Vagina (tissue), 2 donors: ENCODE data around the gene GNAZ. TPM values are rescaled to one million over a fixed set of nuclear protein-coding genes. Genes with fewer than 3 reads are reported as not detected.

Experiments
- DNase-seq, 2 donors: peaks; one replicate each; pipeline ENCODE4 v3.0.0-alpha.2; 2017; ENCODE audit errors: extremely low spot score in 2 of 2
- H3K27ac ChIP-seq: fragments of 200-600 bp; sonication (generic); one replicate; pipeline ENCODE4 v1.5.1; 2019
- H3K27me3 ChIP-seq: fragments of 200-600 bp; sonication (generic); one replicate; pipeline ENCODE4 v1.5.1; 2019
- H3K36me3 ChIP-seq, 2 donors: fragments of 200-600 bp; sonication (generic); one replicate each; pipeline ENCODE4 v1.5.1; 2017 to 2019
- H3K4me1 ChIP-seq: fragments of 200-600 bp; sonication (generic); one replicate; pipeline ENCODE4 v1.5.1; 2019
- H3K4me3 ChIP-seq, 2 donors: fragments of 200-600 bp; sonication (generic); 1 replicate in 1 of 2; 2 replicates in 1 of 2; pipeline ENCODE4 v1.5.1; 2016 to 2019
- H3K9me3 ChIP-seq: fragments of 200-600 bp; sonication (generic); one replicate; pipeline ENCODE4 v1.5.1; 2019
- CTCF ChIP-seq, 3 experiments: fragments of 450-650 bp in 2 of 3; fragments of 200-600 bp in 1 of 3; sonication (generic) in 1 of 3; IDR thresholded peaks; one replicate each; pipeline ENCODE4 v1.5.1; 2017 to 2019; ENCODE audit warnings: antibody characterized with exemption in 3 of 3, mild to moderate bottlenecking in 2 of 3, moderate library complexity in 2 of 3
- POLR2A ChIP-seq, 2 donors: fragments of 450-650 bp; IDR thresholded peaks; one replicate each; pipeline ENCODE4 v1.6.1; 2017; ENCODE audit warnings: antibody characterized with exemption in 2 of 2, mild to moderate bottlenecking in 2 of 2, moderate library complexity in 2 of 2
- POLR2AphosphoS5 ChIP-seq, 2 donors: sonication (generic); formaldehyde crosslinking; IDR thresholded peaks; one replicate each; pipeline ENCODE4 v1.9.0; 2017; ENCODE audit warnings: antibody characterized with exemption in 2 of 2, mild to moderate bottlenecking in 2 of 2, low read depth in 1 of 2; ENCODE audit not compliant: insufficient read depth in 1 of 2
- intact Hi-C: fragments of 100-400 bp; cut with DNase I; formaldehyde crosslinking; loops from one replicate; pipeline ENCODE4 v1.15.1; 2023
- total RNA-seq: library from RNA; depleted of rRNA; stranded (reverse); fragments of >200 nt; gene quantifications from one replicate; pipeline ENCODE4 v1.2.3, GENCODE V29; 2016

Gene GNAZ
- total RNA-seq, 1 donor from 2014 or later: 11.3 TPM

- DNase-seq: no peak
- Histone ChIP-seq H3K4me1 (peaks cover 6% of the 10 kb centered on the region), H3K27ac (no peak overlapping the region), H3K27me3 (no peaks in the 10 kb centered on the region), H3K4me3 (no peak overlapping the region), H3K36me3 (no peaks in the 10 kb centered on the region), H3K9me3 (no peaks in the 10 kb centered on the region)
- intact Hi-C loops: no loop called here
- no peak for TF ChIP-seq POLR2AphosphoS5 (IDR thresholded peaks at IDR 0.05; ENCODE audit: insufficient read depth in 1 of 2, low read depth in 1 of 2)
- no peak for TF ChIP-seq POLR2A (IDR thresholded peaks at IDR 0.05)
- no peak for TF ChIP-seq CTCF (IDR thresholded peaks at IDR 0.05)
Observed at GRCh38 chr22:23093051-23093788, 22.9 kb downstream of the GNAZ start.

- H3K9me3 ChIP-seq: no peaks in the 10 kb centered on the region
- no peaks in the 10 kb centered on the region for H3K27me3 ChIP-seq
- peaks cover 16% of the 10 kb centered on the region for H3K4me1 ChIP-seq
- TF ChIP-seq POLR2AphosphoS5 (IDR thresholded peaks at IDR 0.05; ENCODE audit: insufficient read depth in 1 of 2, low read depth in 1 of 2) (no peak), POLR2A (IDR thresholded peaks at IDR 0.05) (no peak), CTCF (IDR thresholded peaks at IDR 0.05) (no peak)
- no peaks in the 10 kb centered on the region for H3K36me3 ChIP-seq
- intact Hi-C loops: no loop called here
- H3K4me3 ChIP-seq: no peak overlapping the region
- no peak overlapping the region for H3K27ac ChIP-seq
- no peak for DNase-seq
Observed at GRCh38 chr22:23094260-23094659, 23.9 kb downstream of the GNAZ start.

- Histone ChIP-seq H3K36me3 (no peaks in the 10 kb centered on the region), H3K4me1 (peaks cover 20% of the 10 kb centered on the region), H3K4me3 (no peak overlapping the region), H3K9me3 (no peaks in the 10 kb centered on the region), H3K27me3 (no peaks in the 10 kb centered on the region), H3K27ac (no peak overlapping the region)
- no peak for DNase-seq
- no peak for TF ChIP-seq POLR2AphosphoS5 (IDR thresholded peaks at IDR 0.05; ENCODE audit: insufficient read depth in 1 of 2, low read depth in 1 of 2)
- no peak for TF ChIP-seq POLR2A (IDR thresholded peaks at IDR 0.05)
- no peak for TF ChIP-seq CTCF (IDR thresholded peaks at IDR 0.05)
- intact Hi-C loops: no loop called here
Observed at GRCh38 chr22:23094695-23095681, 24.7 kb downstream of the GNAZ start.

- Histone ChIP-seq H3K27me3 (no peaks in the 10 kb centered on the region), H3K4me3 (no peak overlapping the region), H3K9me3 (no peaks in the 10 kb centered on the region), H3K27ac (no peak overlapping the region), H3K36me3 (no peaks in the 10 kb centered on the region), H3K4me1 (peaks cover 20% of the 10 kb centered on the region)
- TF ChIP-seq CTCF (IDR thresholded peaks at IDR 0.05): no peak
- intact Hi-C loops: no loop called here
- no peak for DNase-seq
Observed at GRCh38 chr22:23095733-23096342, 25.5 kb downstream of the GNAZ start.
